ENCODE data around the gene PKD1. TPM values are rescaled to one million over a fixed set of nuclear protein-coding genes. Genes with fewer than 3 reads are reported as not detected.

Gene PKD1
- total RNA-seq, 1 experiment from 2014 or later = 137 TPM

DNA sequence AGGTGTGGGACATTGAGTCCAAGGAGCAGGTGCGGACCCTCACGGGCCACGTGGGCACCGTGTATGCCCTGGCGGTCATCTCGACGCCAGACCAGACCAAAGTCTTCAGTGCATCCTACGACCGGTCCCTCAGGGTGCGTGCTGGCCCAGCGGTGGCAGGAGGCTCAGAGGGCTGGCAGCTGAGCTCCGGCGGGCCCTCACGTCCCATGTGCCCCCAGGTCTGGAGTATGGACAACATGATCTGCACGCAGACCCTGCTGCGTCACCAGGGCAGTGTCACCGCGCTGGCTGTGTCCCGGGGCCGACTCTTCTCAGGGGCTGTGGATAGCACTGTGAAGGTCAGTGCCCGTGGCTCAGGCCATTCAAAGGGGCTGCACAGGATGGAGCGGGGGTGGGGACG is 40.3 kb upstream of the PKD1 start:
- POLR2A ChIA-PET = interaction anchor here (0.8 kb wide), 1 partner anchor 21 kb away, joined by 4 read pairs; the partner anchor contains the start of gene TRAF7
- H3K9ac ChIP-seq (ENCODE audit: low read length) = no peak overlapping the region
- H3K9me2 ChIP-seq (ENCODE audit: insufficient read depth) = no peaks in the 10 kb centered on the region

More for the DNA sequence above, 40.3 kb upstream of the PKD1 start:
- no peak overlapping the region; the same call in 1 of the 2 replicates for H3K27ac ChIP-seq (ENCODE audit: low read depth, low read length)
- intact Hi-C loops (cut with micrococcal nuclease) = no loop called here
- H3K9me3 ChIP-seq (ENCODE audit: control insufficient read depth in 1 of 2, insufficient read depth in 1 of 2, low read depth in 1 of 2, low read length in 2 of 2) = no peaks in the 10 kb centered on the region
- no peaks in the 10 kb centered on the region for H4K20me1 ChIP-seq (ENCODE audit: insufficient read depth)
- no peak for ATAC-seq
- DNase-seq (ENCODE audit: low read depth, low spot score) = no peak
- CTCF ChIA-PET = no interaction called here
- H3K4me2 ChIP-seq (ENCODE audit: low read length) = no peak overlapping the region
- H3K4me3 ChIP-seq (replicated peaks in 1 of 2; ENCODE audit: low read depth in 1 of 2, low read length in 2 of 2) = no peak overlapping the region
- H3K4me1 ChIP-seq (ENCODE audit: control insufficient read depth in 1 of 2, insufficient read depth in 2 of 2, low read length in 2 of 2) = peaks cover 0 to 5% of the 10 kb centered on the region in 2 experiments; a peak in 1 of 4 replicates
- no peak overlapping the region for H2AFZ ChIP-seq (ENCODE audit: low read depth, low read length, poor library complexity, severe bottlenecking)
- H3K27me3 ChIP-seq (ENCODE audit: insufficient read depth, low read length) = no peaks in the 10 kb centered on the region
- no peaks in the 10 kb centered on the region for H3K79me2 ChIP-seq (ENCODE audit: insufficient read depth, low read length)
- BruUV-seq (replicated peaks) = no TSS peak
- H3K36me3 ChIP-seq (ENCODE audit: control insufficient read depth in 1 of 2, insufficient read depth in 2 of 2, low read length in 2 of 2) = peaks cover 8 to 30% of the 10 kb centered on the region in 2 experiments; a peak in 2 of 4 replicates
- RAD21 ChIA-PET (ENCODE audit: low non-redundant PET in 1 of 2, low total read pairs in 2 of 2, uncharacterized antibody in 2 of 2, unreplicated experiment in 2 of 2) = no interaction called here
- TF ChIP-seq, protein P1, sequence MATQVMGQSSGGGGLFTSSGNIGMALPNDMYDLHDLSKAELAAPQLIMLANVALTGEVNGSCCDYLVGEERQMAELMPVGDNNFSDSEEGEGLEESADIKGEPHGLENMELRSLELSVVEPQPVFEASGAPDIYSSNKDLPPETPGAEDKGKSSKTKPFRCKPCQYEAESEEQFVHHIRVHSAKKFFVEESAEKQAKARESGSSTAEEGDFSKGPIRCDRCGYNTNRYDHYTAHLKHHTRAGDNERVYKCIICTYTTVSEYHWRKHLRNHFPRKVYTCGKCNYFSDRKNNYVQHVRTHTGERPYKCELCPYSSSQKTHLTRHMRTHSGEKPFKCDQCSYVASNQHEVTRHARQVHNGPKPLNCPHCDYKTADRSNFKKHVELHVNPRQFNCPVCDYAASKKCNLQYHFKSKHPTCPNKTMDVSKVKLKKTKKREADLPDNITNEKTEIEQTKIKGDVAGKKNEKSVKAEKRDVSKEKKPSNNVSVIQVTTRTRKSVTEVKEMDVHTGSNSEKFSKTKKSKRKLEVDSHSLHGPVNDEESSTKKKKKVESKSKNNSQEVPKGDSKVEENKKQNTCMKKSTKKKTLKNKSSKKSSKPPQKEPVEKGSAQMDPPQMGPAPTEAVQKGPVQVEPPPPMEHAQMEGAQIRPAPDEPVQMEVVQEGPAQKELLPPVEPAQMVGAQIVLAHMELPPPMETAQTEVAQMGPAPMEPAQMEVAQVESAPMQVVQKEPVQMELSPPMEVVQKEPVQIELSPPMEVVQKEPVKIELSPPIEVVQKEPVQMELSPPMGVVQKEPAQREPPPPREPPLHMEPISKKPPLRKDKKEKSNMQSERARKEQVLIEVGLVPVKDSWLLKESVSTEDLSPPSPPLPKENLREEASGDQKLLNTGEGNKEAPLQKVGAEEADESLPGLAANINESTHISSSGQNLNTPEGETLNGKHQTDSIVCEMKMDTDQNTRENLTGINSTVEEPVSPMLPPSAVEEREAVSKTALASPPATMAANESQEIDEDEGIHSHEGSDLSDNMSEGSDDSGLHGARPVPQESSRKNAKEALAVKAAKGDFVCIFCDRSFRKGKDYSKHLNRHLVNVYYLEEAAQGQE (IDR thresholded peaks at IDR 0.05; ENCODE audit: low read depth) = no peak
- TF ChIP-seq, protein P2, sequence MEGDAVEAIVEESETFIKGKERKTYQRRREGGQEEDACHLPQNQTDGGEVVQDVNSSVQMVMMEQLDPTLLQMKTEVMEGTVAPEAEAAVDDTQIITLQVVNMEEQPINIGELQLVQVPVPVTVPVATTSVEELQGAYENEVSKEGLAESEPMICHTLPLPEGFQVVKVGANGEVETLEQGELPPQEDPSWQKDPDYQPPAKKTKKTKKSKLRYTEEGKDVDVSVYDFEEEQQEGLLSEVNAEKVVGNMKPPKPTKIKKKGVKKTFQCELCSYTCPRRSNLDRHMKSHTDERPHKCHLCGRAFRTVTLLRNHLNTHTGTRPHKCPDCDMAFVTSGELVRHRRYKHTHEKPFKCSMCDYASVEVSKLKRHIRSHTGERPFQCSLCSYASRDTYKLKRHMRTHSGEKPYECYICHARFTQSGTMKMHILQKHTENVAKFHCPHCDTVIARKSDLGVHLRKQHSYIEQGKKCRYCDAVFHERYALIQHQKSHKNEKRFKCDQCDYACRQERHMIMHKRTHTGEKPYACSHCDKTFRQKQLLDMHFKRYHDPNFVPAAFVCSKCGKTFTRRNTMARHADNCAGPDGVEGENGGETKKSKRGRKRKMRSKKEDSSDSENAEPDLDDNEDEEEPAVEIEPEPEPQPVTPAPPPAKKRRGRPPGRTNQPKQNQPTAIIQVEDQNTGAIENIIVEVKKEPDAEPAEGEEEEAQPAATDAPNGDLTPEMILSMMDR (IDR thresholded peaks at IDR 0.05 in 2 of 3, conservative IDR thresholded peaks at IDR 0.05 in 1 of 3; ENCODE audit: borderline replicate concordance in 1 of 3, insufficient read depth in 1 of 3, low read depth in 2 of 3, low read length in 2 of 3) = no peak
- TF ChIP-seq SP1 (IDR thresholded peaks at IDR 0.05; ENCODE audit: low read depth) = no peak
- no peak for TF ChIP-seq ELF1 (IDR thresholded peaks at IDR 0.05; ENCODE audit: borderline replicate concordance, low read depth)
- no peak for TF ChIP-seq POLR2AphosphoS5 (IDR thresholded peaks at IDR 0.05; ENCODE audit: low read depth, low read length)
- TF ChIP-seq TCF7L2 (IDR thresholded peaks at IDR 0.05; ENCODE audit: borderline replicate concordance, extremely low read depth, insufficient read depth, insufficient read length) = no peak
- TF ChIP-seq EZH2phosphoT487 (IDR thresholded peaks at IDR 0.05; ENCODE audit: borderline replicate concordance) = no peak
- no peak for TF ChIP-seq EZH2 (IDR thresholded peaks at IDR 0.05)
- TF ChIP-seq, protein P3, sequence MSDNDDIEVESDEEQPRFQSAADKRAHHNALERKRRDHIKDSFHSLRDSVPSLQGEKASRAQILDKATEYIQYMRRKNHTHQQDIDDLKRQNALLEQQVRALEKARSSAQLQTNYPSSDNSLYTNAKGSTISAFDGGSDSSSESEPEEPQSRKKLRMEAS (IDR thresholded peaks at IDR 0.05) = no peak
- no peak for TF ChIP-seq FOSL1 (IDR thresholded peaks at IDR 0.05; ENCODE audit: low read depth)
- TF ChIP-seq POLR2A (IDR thresholded peaks at IDR 0.05; ENCODE audit: borderline replicate concordance, extremely low read depth, insufficient read depth, insufficient read length) = no peak
- TF ChIP-seq CEBPB (IDR thresholded peaks at IDR 0.05; ENCODE audit: low read depth) = no peak
- TF ChIP-seq, protein P4, sequence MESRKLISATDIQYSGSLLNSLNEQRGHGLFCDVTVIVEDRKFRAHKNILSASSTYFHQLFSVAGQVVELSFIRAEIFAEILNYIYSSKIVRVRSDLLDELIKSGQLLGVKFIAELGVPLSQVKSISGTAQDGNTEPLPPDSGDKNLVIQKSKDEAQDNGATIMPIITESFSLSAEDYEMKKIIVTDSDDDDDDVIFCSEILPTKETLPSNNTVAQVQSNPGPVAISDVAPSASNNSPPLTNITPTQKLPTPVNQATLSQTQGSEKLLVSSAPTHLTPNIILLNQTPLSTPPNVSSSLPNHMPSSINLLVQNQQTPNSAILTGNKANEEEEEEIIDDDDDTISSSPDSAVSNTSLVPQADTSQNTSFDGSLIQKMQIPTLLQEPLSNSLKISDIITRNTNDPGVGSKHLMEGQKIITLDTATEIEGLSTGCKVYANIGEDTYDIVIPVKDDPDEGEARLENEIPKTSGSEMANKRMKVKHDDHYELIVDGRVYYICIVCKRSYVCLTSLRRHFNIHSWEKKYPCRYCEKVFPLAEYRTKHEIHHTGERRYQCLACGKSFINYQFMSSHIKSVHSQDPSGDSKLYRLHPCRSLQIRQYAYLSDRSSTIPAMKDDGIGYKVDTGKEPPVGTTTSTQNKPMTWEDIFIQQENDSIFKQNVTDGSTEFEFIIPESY (IDR thresholded peaks at IDR 0.05; ENCODE audit: extremely low read depth, insufficient replicate concordance, low read length) = no peak
- no peak for TF ChIP-seq SRF (IDR thresholded peaks at IDR 0.05; ENCODE audit: low read depth)
- TF ChIP-seq YY1 (IDR thresholded peaks at IDR 0.05; ENCODE audit: extremely low read depth, insufficient replicate concordance, low read depth, low read length) = no peak
- TF ChIP-seq SIN3A (IDR thresholded peaks at IDR 0.05; ENCODE audit: low read depth) = no peak

Measured in HCT116 (cell line).